ENCODE results near the gene CANX. TPM values are rescaled to one million over a fixed set of nuclear protein-coding genes. Genes with fewer than 3 reads are reported as not detected.

CANX gene
- total RNA-seq, 4 donors from 2014 or later: 171 to 324 (median 287) TPM

- H3K27me3 ChIP-seq: no peaks in the 10 kb centered on the region
- H3K9me3 ChIP-seq: no peaks in the 10 kb centered on the region
- H3K36me3 ChIP-seq: peaks cover 0 to 78% (median 5%) of the 10 kb centered on the region in 3 donors
- no peak overlapping the region for H3K27ac ChIP-seq
- no peak for DNase-seq
- peaks cover 0 to 42% (median 1%) of the 10 kb centered on the region in 4 donors for H3K4me1 ChIP-seq
- no peak overlapping the region for H3K4me3 ChIP-seq
- TF ChIP-seq, protein P1, sequence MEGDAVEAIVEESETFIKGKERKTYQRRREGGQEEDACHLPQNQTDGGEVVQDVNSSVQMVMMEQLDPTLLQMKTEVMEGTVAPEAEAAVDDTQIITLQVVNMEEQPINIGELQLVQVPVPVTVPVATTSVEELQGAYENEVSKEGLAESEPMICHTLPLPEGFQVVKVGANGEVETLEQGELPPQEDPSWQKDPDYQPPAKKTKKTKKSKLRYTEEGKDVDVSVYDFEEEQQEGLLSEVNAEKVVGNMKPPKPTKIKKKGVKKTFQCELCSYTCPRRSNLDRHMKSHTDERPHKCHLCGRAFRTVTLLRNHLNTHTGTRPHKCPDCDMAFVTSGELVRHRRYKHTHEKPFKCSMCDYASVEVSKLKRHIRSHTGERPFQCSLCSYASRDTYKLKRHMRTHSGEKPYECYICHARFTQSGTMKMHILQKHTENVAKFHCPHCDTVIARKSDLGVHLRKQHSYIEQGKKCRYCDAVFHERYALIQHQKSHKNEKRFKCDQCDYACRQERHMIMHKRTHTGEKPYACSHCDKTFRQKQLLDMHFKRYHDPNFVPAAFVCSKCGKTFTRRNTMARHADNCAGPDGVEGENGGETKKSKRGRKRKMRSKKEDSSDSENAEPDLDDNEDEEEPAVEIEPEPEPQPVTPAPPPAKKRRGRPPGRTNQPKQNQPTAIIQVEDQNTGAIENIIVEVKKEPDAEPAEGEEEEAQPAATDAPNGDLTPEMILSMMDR (IDR thresholded peaks at IDR 0.05): no peak
- TF ChIP-seq POLR2A (IDR thresholded peaks at IDR 0.05): no peak
Measured at GRCh38 chr5:179768326-179769085, 69.7 kb downstream of the CANX start.

- H3K27me3 ChIP-seq: no peaks in the 10 kb centered on the region
- peaks cover 0 to 86% (median 5%) of the 10 kb centered on the region in 3 donors for H3K36me3 ChIP-seq
- peaks cover 0 to 35% (median 0%) of the 10 kb centered on the region in 4 donors for H3K4me1 ChIP-seq
- H3K4me3 ChIP-seq: no peak overlapping the region
- no peak for DNase-seq
- H3K27ac ChIP-seq: no peak overlapping the region
- TF ChIP-seq, protein P1 (IDR thresholded peaks at IDR 0.05): no peak
- TF ChIP-seq POLR2A (IDR thresholded peaks at IDR 0.05): no peak
- no peaks in the 10 kb centered on the region for H3K9me3 ChIP-seq
Measured at GRCh38 chr5:179769271-179769670, 70.5 kb downstream of the CANX start.

- Histone ChIP-seq H3K4me1 (peaks cover 0 to 31% (median 0%) of the 10 kb centered on the region in 4 donors), H3K36me3 (peaks cover 0 to 91% (median 5%) of the 10 kb centered on the region in 3 donors), H3K27me3 (no peaks in the 10 kb centered on the region), H3K27ac (no peak overlapping the region), H3K4me3 (no peak overlapping the region), H3K9me3 (no peaks in the 10 kb centered on the region)
- DNase-seq: no peak
- no peak for TF ChIP-seq POLR2A (IDR thresholded peaks at IDR 0.05)
- TF ChIP-seq, protein P1 (IDR thresholded peaks at IDR 0.05): no peak
Measured at GRCh38 chr5:179769796-179770195, 71.0 kb downstream of the CANX start.

GRCh38 chr5:179771311-179771895, 72.6 kb downstream of the CANX start:
- Histone ChIP-seq H3K27ac (no peak overlapping the region), H3K4me3 (no peak overlapping the region), H3K4me1 (peaks cover 0 to 15% (median 0%) of the 10 kb centered on the region in 4 donors), H3K27me3 (no peaks in the 10 kb centered on the region), H3K9me3 (no peaks in the 10 kb centered on the region), H3K36me3 (peaks cover 0 to 93% (median 5%) of the 10 kb centered on the region in 3 donors)
- no peak for DNase-seq
- TF ChIP-seq POLR2A (IDR thresholded peaks at IDR 0.05): no peak
- TF ChIP-seq, protein P1 (IDR thresholded peaks at IDR 0.05): no peak

DNA sequence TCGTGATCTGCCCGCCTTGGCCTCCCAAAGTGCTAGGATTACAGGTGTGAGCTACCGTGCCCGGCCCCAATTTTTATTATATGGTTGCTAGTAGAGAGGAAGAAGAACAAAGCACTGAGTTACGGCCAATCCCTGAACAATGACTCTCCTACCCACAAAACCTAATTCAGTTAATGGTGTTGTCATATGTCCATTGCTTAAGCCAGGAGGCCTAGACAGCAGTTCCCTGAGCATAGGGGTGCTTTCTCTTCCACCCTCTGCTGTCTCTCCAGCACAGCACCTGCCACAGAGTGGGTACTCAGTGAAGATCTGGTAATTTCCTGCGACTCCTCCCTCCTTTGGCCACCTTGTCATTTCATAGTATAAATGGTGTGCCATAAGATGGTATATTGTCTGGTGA, 73.6 kb downstream of the CANX start:
- H3K4me1 ChIP-seq: peaks cover 0 to 6% (median 0%) of the 10 kb centered on the region in 4 donors
- no peak overlapping the region for H3K27ac ChIP-seq
- DNase-seq: no peak
- no peak for TF ChIP-seq POLR2A (IDR thresholded peaks at IDR 0.05)
- TF ChIP-seq, protein P1 (IDR thresholded peaks at IDR 0.05): no peak
- H3K27me3 ChIP-seq: no peaks in the 10 kb centered on the region
- H3K4me3 ChIP-seq: no peak overlapping the region
- H3K9me3 ChIP-seq: no peaks in the 10 kb centered on the region
- peaks cover 0 to 98% (median 5%) of the 10 kb centered on the region in 3 donors for H3K36me3 ChIP-seq
